Aorta (tissue), 5 donors: ENCODE results near the gene CASP3. TPM values are rescaled to one million over a fixed set of nuclear protein-coding genes. Genes with fewer than 3 reads are reported as not detected.
"Not testable (repeated sequence)": the region's sequence is repeated elsewhere in the genome, so short reads cannot be mapped to it uniquely, and the experiment has no call there.

Experiments used
- ATAC-seq: fragments of 200-7000 bp; cut with Tn5 transposase; one replicate; pipeline ENCODE4 v1.9.1; 2022; ENCODE audit warnings: moderate library complexity; ENCODE audit not compliant: low FRiP score
- DNase-seq, 2 donors: peaks; one replicate each; pipeline ENCODE4 v3.0.0-alpha.2; 2020
- H3K27ac ChIP-seq, 2 donors: one replicate each; pipeline ENCODE4 v1.5.1; 2013; ENCODE audit warnings: low read length in 2 of 2, mild to moderate bottlenecking in 2 of 2, moderate library complexity in 2 of 2, control low read depth in 1 of 2, inconsistent platforms in 1 of 2, low read depth in 1 of 2
- H3K27me3 ChIP-seq, 2 donors: one replicate each; pipeline ENCODE4 v1.6.1; 2013; ENCODE audit warnings: control low read depth in 1 of 2, low read length in 1 of 2, mild to moderate bottlenecking in 1 of 2, moderate library complexity in 1 of 2; ENCODE audit not compliant: insufficient read depth in 2 of 2, control insufficient read depth in 1 of 2
- H3K36me3 ChIP-seq, 2 donors: one replicate each; pipeline ENCODE4 v1.6.1; 2013; ENCODE audit warnings: control low read depth in 1 of 2, low read length in 1 of 2, mild to moderate bottlenecking in 1 of 2; ENCODE audit not compliant: insufficient read depth in 2 of 2, control insufficient read depth in 1 of 2
- H3K4me1 ChIP-seq, 2 donors: one replicate each; pipeline ENCODE4 v1.6.1; 2013; ENCODE audit warnings: low read length in 2 of 2, control low read depth in 1 of 2, mild to moderate bottlenecking in 1 of 2, moderate library complexity in 1 of 2; ENCODE audit not compliant: insufficient read depth in 2 of 2, control insufficient read depth in 1 of 2
- H3K4me3 ChIP-seq, 2 donors: one replicate each; pipeline ENCODE4 v1.5.1; 2013; ENCODE audit warnings: low read length in 2 of 2, control low read depth in 1 of 2, mild to moderate bottlenecking in 1 of 2
- H3K9me3 ChIP-seq: one replicate; pipeline ENCODE4 v1.6.1; 2013; ENCODE audit warnings: mild to moderate bottlenecking, low read length; ENCODE audit not compliant: control insufficient read depth
- WGBS, 2 donors: extraction: QIAGEN DNeasy Blood & Tissue Kit; methylation state at CpG; one replicate each; pipeline ENCODE4 v1.1.7; 2013; 5-methylcytosine and 5-hydroxymethylcytosine counted together
- intact Hi-C, 2 donors: fragments of 100-400 bp; cut with DNase I; formaldehyde crosslinking; loops; one replicate each; pipeline versions ENCODE4 v1.14.2 to v1.15.0; 2022
- polyA plus RNA-seq, 2 donors: library from polyadenylated mRNA; stranded (reverse); fragments of 200-250 nt; gene quantifications; one replicate each; pipeline ENCODE4 v1.2.3, GENCODE V29; 2013
- total RNA-seq, 2 donors: library from RNA; stranded (reverse); fragmentation: NEBNext Ultra II Directional; extraction: Animal tissue kit (Norgen Biotek cat#: 25700); gene quantifications; one replicate each; pipeline ENCODE4 v1.2.1, GENCODE V29; 2021
- donor health status: healthy with polysubstance abuse.
- donor health status: Bipolar disorder and iron deficiency.
- donor health status: DM: no; HTN: no; CAD: no.
- donor health status: DM: no; HTN: no; CAD: no.
- donor health status: DM: yes; HTN: yes; CAD: no.

The CASP3 gene
- total and polyA plus RNA-seq, 4 donors: 9.9 to 23.2 (median 18.6) TPM

DNA sequence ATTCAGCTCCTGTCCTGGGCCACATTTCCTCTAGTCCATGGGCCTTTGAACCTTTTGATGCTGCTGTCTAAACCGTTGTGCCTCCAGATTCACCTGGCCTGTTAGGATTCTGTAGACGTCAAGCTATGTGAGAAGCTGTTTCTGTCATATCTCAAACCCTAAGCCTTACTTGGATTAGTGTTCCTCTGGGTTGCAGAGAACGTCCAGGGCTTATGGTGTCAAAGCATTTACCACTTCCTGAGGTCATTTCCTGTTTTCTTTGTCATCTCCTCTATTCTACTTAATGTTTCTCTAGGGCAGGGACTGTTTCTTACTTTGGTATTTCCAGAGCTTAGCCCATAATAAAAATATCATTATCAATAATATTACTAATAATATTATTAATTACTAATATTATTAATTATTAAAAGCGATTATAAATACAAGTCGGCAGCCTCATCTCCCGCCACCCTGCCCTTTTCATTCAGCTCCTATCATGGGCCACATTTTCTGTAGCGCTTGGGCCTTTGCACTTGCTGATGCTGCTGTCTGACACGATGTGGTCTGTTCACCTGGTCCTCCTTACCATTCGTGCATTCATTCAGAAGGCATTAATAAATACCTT lies 19.4 kb upstream of the CASP3 start:
- H3K27ac ChIP-seq: no peak overlapping the region
- WGBS, 2 donors: 85 to 89% methylated on average over 9 of the region's 9 CpGs
- no peak overlapping the region for H3K4me3 ChIP-seq
- H3K36me3 ChIP-seq: peaks cover 7 to 13% of the 10 kb centered on the region in 2 donors
- intact Hi-C loops: no loop called here
- H3K9me3 ChIP-seq: no peaks in the 10 kb centered on the region
- no peaks in the 10 kb centered on the region for H3K27me3 ChIP-seq
- H3K4me1 ChIP-seq: no peaks in the 10 kb centered on the region
- ATAC-seq (no peak), DNase-seq (no peak)

DNA sequence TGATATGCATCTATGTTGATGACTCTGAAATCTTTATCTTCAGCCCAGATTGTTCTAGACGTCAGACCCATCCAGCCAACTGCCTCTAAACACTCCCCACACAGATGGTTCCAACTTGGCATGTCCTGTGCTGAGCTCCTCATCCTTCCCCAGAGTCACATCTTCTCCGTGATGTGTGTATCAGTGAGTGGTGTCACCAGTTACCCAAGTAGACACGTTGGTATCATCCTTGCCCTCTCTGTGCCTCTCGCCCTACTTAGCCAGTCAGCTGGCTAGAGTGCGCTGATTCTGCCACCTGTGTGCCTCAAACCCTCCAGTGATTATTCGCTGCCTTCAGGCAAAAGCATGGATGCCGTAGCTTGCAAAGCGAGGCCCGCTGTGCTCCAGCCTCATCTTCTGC lies 18.8 kb upstream of the CASP3 start:
- Histone ChIP-seq H3K36me3 (peaks cover 7 to 12% of the 10 kb centered on the region in 2 donors), H3K4me1 (no peaks in the 10 kb centered on the region), H3K27ac (no peak overlapping the region), H3K27me3 (no peaks in the 10 kb centered on the region), H3K4me3 (no peak overlapping the region), H3K9me3 (no peaks in the 10 kb centered on the region)
- intact Hi-C loops: no loop called here
- DNase-seq (no peak), ATAC-seq (no peak)
- 93 to 94% methylated on average over 9 of the region's 9 CpGs for WGBS, 2 donors

DNA sequence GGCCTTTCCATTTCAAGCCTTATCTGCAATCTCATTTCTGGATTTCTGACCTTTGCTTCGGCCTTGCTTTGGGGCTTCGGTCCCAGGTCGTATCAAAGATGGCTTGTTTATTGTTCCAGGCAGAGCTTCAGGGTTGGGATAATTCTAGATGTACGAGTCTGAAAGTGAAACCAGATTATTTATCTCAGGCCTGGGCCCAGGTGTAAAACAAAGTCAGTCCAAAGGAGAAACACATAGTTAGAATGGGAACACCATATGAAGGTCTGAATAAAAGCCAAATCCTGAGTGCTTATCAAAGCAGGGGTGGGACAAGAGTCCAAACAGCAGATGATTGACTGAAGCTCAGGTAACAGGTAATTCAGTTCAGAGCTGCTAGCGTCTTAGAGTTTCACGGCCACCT lies 17.4 kb upstream of the CASP3 start:
- 87 to 92% methylated on average over 6 of the region's 6 CpGs for WGBS, 2 donors
- Histone ChIP-seq H3K27me3 (no peaks in the 10 kb centered on the region), H3K9me3 (no peaks in the 10 kb centered on the region), H3K27ac (no peak overlapping the region), H3K36me3 (peaks cover 7 to 8% of the 10 kb centered on the region in 2 donors), H3K4me3 (no peak overlapping the region), H3K4me1 (no peaks in the 10 kb centered on the region)
- intact Hi-C loops: no loop called here
- DNase-seq (no peak), ATAC-seq (no peak)

DNA sequence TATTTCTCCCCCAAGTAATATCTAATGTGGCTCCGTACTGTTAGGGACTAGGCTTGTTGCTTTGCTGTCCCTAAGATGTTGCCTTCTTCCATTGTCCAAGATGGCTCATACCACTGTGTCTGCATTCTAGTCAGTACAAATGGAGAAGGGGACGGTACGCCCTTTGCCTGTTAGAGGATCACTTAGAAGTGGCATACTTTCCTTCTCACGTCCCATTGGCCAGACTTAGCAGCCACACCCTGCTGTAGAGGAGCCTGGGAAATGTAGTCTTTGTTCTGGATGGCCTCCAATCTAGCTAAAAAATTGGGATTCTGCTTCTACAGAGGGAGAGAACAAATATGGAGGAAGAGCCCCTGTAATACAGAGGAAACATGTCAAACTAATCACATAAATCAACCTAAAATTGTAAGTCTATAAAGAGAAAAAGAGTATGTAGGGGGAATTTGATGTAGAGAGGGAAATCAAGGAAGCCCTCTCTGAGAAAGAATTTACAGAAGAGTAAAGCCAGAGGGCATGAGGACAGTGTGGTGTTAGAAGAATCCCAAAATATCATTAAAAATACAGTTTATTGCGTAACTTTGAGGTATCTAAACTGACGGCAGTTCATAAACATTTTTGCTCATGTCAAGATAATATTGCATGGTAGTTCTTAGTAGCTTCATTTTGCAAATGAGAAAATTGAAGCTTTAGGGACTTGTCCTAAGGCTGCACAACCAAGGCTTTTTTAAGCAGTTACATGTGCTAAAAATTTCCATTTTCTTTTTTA lies 15.4 kb upstream of the CASP3 start:
- H3K27me3 ChIP-seq: no peaks in the 10 kb centered on the region
- ATAC-seq (no peak), DNase-seq (no peak)
- no peaks in the 10 kb centered on the region for H3K9me3 ChIP-seq
- peaks cover 7 to 8% of the 10 kb centered on the region in 2 donors for H3K36me3 ChIP-seq
- 63 to 66% methylated on average over 6 of the region's 6 CpGs for WGBS, 2 donors
- intact Hi-C loops: no loop called here
- H3K4me3 ChIP-seq: no peak overlapping the region
- no peaks in the 10 kb centered on the region for H3K4me1 ChIP-seq
- H3K27ac ChIP-seq: no peak overlapping the region

DNA sequence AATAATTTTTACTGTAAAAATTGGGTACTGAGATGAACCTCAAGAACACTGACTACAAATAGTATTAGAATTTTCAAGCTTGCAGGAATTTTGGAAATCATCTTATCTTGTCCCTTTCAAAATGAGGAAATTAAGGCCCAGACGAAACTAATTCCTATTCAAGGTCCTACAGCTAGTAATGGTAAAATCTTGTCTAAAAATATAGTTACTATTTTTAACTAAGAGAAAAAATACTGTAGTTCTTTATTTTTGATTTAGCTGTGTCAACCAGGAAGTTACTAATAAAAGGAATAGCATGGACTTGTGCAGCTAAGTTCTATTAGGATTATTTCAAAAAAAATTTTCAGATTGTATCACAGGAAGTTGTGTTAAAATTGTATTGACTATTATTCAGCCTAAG lies 13.0 kb upstream of the CASP3 start:
- DNase-seq (no peak), ATAC-seq (no peak)
- no peak overlapping the region for H3K4me3 ChIP-seq
- H3K27ac ChIP-seq: no peak overlapping the region
- H3K4me1 ChIP-seq: no peaks in the 10 kb centered on the region
- WGBS, 2 donors: 2 to 4% methylated on average over 1 of the region's 1 CpG
- no peaks in the 10 kb centered on the region for H3K9me3 ChIP-seq
- peaks cover 2 to 5% of the 10 kb centered on the region in 2 donors for H3K36me3 ChIP-seq
- intact Hi-C loops: no loop called here
- H3K27me3 ChIP-seq: no peaks in the 10 kb centered on the region

DNA sequence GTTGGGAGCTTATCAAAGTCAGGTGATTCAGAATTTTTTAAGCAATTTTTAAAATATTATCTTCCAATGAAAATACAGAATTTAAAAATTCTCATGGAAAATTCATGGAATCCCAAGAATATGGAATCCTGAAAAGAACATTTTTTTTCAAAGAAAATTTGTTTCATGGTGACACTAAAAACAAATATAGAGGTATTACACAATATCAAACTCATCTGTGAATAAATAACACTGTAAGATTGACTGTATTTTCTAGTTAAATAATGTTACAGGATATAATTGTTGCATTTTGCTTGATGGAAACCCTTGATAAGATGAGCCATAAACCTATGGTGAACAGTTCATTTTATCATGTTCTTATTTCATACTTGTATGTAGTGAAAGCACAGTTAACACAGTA lies 11.7 kb upstream of the CASP3 start:
- intact Hi-C loops: no loop called here
- no peak for DNase-seq
- Histone ChIP-seq H3K36me3 (peaks cover 2 to 3% of the 10 kb centered on the region in 2 donors), H3K4me3 (no peak overlapping the region), H3K27me3 (no peaks in the 10 kb centered on the region), H3K27ac (no peak overlapping the region), H3K9me3 (no peaks in the 10 kb centered on the region), H3K4me1 (no peaks in the 10 kb centered on the region)
- ATAC-seq: no peak

DNA sequence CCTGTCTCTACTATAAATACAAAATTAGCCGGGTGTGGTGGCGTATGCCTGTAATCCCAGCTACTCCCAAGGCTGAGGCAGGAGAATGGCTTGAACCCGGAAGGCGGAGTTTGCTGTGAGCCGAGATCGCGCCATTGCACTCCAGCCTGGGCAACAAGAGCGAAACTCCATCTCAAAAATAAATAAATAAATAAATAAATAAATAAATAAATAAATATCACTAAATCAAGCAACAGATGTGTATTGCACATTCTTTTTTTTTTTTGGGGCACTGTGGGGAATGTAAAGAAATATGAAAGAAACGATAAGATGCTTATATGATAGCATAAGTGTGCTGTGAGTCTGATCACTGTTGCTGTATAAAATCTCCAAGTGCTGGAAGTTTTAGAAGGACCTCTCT lies 8.6 kb upstream of the CASP3 start:
- H3K4me3 ChIP-seq, intact Hi-C loops, H3K4me1 ChIP-seq, H3K36me3 ChIP-seq, H3K27me3 ChIP-seq, H3K27ac ChIP-seq, DNase-seq, H3K9me3 ChIP-seq, ATAC-seq: not testable (repeated sequence)
- WGBS, 2 donors: 97 to 98% methylated on average over 9 of the region's 9 CpGs

DNA sequence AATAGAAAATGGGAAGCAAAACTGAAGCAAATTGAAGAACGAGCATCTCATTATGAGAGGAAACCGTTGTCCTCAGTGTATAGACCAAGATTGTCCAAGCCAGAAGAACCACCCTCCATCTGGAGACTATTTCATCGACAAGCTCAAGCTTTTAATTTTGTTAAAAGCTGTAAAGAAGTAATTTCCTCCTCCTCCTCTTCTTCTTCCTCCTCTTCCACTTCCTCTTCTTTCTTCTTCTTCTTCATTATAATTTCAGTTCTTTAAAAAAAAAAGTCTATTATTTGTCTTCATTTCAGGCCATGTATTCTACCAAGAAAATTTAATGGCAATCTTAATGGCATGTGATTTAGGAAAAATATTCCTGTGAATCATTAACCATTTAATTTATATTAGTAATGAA lies 7.9 kb upstream of the CASP3 start:
- peaks cover 0 to 3% of the 10 kb centered on the region in 2 donors for H3K36me3 ChIP-seq
- 93 to 95% methylated on average over 3 of the region's 3 CpGs for WGBS, 2 donors

More for the DNA sequence above, 7.9 kb upstream of the CASP3 start:
- Histone ChIP-seq H3K27ac (no peak overlapping the region), H3K4me3 (no peak overlapping the region), H3K9me3 (no peaks in the 10 kb centered on the region), H3K27me3 (no peaks in the 10 kb centered on the region), H3K4me1 (no peaks in the 10 kb centered on the region)
- DNase-seq (no peak), ATAC-seq (no peak)
- intact Hi-C loops: no loop called here
